OCI-LY1 (cell line): ENCODE data around the gene DES.
A peak's percentile ranks its signal among the peaks of the same experiment; 100 is the strongest.
"Not testable (repeated sequence)": the region's sequence is repeated elsewhere in the genome, so short reads cannot be mapped to it uniquely, and the experiment has no call there.

ENCODE experiments used
- H2AFZ ChIP-seq: fragments of 200-600 bp; sonication (generic), shearing (Covaris generic); 2 replicates; pipeline ENCODE4 v1.6.0; 2014; ENCODE audit warnings: antibody characterized with exemption, mild to moderate bottlenecking, low read length
- H3F3A ChIP-seq: fragments of 200-600 bp; sonication (generic), shearing (Covaris generic); 2 replicates; pipeline ENCODE4 v1.6.0; 2014; ENCODE audit warnings: mild to moderate bottlenecking, antibody characterized with exemption, low read length, moderate library complexity; ENCODE audit not compliant: insufficient read depth
- H3K27ac ChIP-seq: fragments of 200-600 bp; sonication (generic); 2 replicates; pipeline ENCODE4 v1.5.1; 2014; ENCODE audit warnings: low read length, mixed run types, mild to moderate bottlenecking, low read depth; ENCODE audit not compliant: poor library complexity, severe bottlenecking
- H3K27me3 ChIP-seq: fragments of 200-600 bp; sonication (generic); 2 replicates; pipeline ENCODE4 v1.6.0; 2014; ENCODE audit warnings: antibody characterized with exemption, mild to moderate bottlenecking, low read length, moderate library complexity; ENCODE audit not compliant: insufficient read depth
- H3K36me3 ChIP-seq: fragments of 200-600 bp; sonication (generic); 2 replicates; pipeline ENCODE4 v1.6.1; 2014; ENCODE audit warnings: mild to moderate bottlenecking, antibody characterized with exemption, low read length, moderate library complexity, mixed read lengths; ENCODE audit not compliant: insufficient read depth
- H3K4me1 ChIP-seq: fragments of 200-600 bp; sonication (generic); 2 replicates; pipeline ENCODE4 v1.5.1; 2014; ENCODE audit warnings: mild to moderate bottlenecking, low read length, moderate library complexity; ENCODE audit not compliant: insufficient read depth, severe bottlenecking
- H3K4me2 ChIP-seq: fragments of 200-600 bp; sonication (generic), shearing (Covaris generic); 2 replicates; pipeline ENCODE4 v1.6.1; 2014; ENCODE audit warnings: low read length
- H3K4me3 ChIP-seq: fragments of 200-600 bp; sonication (generic); 2 replicates; pipeline ENCODE4 v1.5.1; 2014; ENCODE audit warnings: low read length, low read depth, mild to moderate bottlenecking, mixed read lengths; ENCODE audit not compliant: poor library complexity, severe bottlenecking
- H3K79me2 ChIP-seq: fragments of 200-600 bp; shearing (Covaris generic); 2 replicates; pipeline ENCODE4 v1.6.1; 2016; ENCODE audit warnings: mixed run types, low read length, mixed read lengths; ENCODE audit not compliant: insufficient read depth
- H3K9ac ChIP-seq: fragments of 200-600 bp; sonication (generic), shearing (Covaris generic); 2 replicates; pipeline ENCODE4 v1.6.1; 2014; ENCODE audit warnings: mild to moderate bottlenecking, low read length, mixed read lengths
- H3K9me2 ChIP-seq: fragments of 200-600 bp; sonication (generic), shearing (Covaris generic); 2 replicates; pipeline ENCODE4 v1.6.1; 2014; ENCODE audit warnings: low read depth, mild to moderate bottlenecking, low read length, mixed read lengths
- H3K9me3 ChIP-seq: fragments of 200-600 bp; shearing (Covaris generic); 2 replicates; pipeline ENCODE4 v1.6.1; 2014; ENCODE audit warnings: low read length, mixed read lengths
- H4K20me1 ChIP-seq: fragments of 200-600 bp; sonication (generic), shearing (Covaris generic); 2 replicates; pipeline ENCODE4 v1.6.0; 2016; ENCODE audit warnings: mild to moderate bottlenecking, low read length; ENCODE audit not compliant: insufficient read depth
- CTCF ChIP-seq: fragments of 200-600 bp; sonication (generic), shearing (Covaris generic); IDR thresholded peaks from 2 replicates; pipeline ENCODE4 v1.5.1; 2017; ENCODE audit warnings: mild to moderate bottlenecking, antibody characterized with exemption, low read length, moderate library complexity, mixed read lengths
- EZH2 ChIP-seq: fragments of 200-600 bp; sonication (generic), shearing (Covaris generic); IDR thresholded peaks from 2 replicates; pipeline ENCODE4 v1.8.0; 2017; ENCODE audit warnings: borderline replicate concordance, mixed run types, mild to moderate bottlenecking, antibody characterized with exemption, low read length, moderate library complexity, mixed read lengths

Gene DES

GRCh38 chr2:219388907-219389156 lies 29.3 kb upstream of the DES start:
- Histone ChIP-seq H3K79me2 (no peaks in the 10 kb centered on the region), H3K9me3 (no peaks in the 10 kb centered on the region), H3K27me3 (no peaks in the 10 kb centered on the region), H3K27ac (no peak overlapping the region), H2AFZ (peak overlapping the region; percentile 15), H3K4me2 (peak overlapping the region; percentile 61), H4K20me1 (no peaks in the 10 kb centered on the region), H3K9ac (peak overlapping the region; percentile 47), H3K36me3 (peaks cover 16% of the 10 kb centered on the region), H3K4me1 (peaks cover 14% of the 10 kb centered on the region), H3K4me3 (peak overlapping the region; percentile 52), H3F3A (no peaks in the 10 kb centered on the region), H3K9me2 (no peaks in the 10 kb centered on the region)
- TF ChIP-seq CTCF: no peak
- no peak for TF ChIP-seq EZH2

- Histone ChIP-seq H3K79me2 (no peaks in the 10 kb centered on the region), H3K4me2 (no peak overlapping the region), H3K4me1 (peaks cover 6% of the 10 kb centered on the region), H3K36me3 (no peaks in the 10 kb centered on the region), H3K27ac (no peak overlapping the region), H3K4me3 (no peak overlapping the region), H3K9me2 (no peaks in the 10 kb centered on the region), H2AFZ (no peak overlapping the region), H3K9me3 (no peaks in the 10 kb centered on the region), H4K20me1 (no peaks in the 10 kb centered on the region), H3F3A (no peaks in the 10 kb centered on the region), H3K9ac (no peak overlapping the region), H3K27me3 (no peaks in the 10 kb centered on the region)
- no peak for TF ChIP-seq EZH2
- no peak for TF ChIP-seq CTCF
These were observed 25.4 kb upstream of the DES start for GRCh38 chr2:219392754-219393153.

DNA sequence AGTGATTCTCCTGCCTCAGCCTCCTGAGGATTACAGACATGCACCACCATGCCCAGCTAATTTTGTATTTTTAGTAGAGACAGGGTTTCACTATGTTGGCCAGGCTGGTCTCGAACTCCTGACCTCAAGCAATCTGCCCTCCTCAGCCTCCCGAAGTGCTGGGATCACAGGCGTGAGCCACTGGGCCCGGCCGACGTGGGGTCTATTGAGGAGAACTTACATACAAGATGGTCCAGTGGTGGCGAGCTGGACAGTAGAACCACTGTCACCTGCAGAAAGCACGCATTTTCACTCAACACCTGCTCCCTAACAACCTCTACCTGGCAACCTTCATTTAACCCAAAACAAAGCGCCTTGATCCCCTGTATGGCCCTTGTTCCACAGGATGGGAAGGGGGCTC lies 23.1 kb upstream of the DES start:
- H3K27me3 ChIP-seq, H3K4me1 ChIP-seq, H3K4me2 ChIP-seq, H3K9me3 ChIP-seq, H3K9me2 ChIP-seq, H3K79me2 ChIP-seq, H3F3A ChIP-seq, H3K27ac ChIP-seq, H3K4me3 ChIP-seq, H3K36me3 ChIP-seq, H2AFZ ChIP-seq, H3K9ac ChIP-seq, H4K20me1 ChIP-seq: not testable (repeated sequence)

- Histone ChIP-seq H3K36me3 (no peaks in the 10 kb centered on the region), H4K20me1 (no peaks in the 10 kb centered on the region), H2AFZ (no peak overlapping the region), H3K4me1 (no peaks in the 10 kb centered on the region), H3K9me3 (no peaks in the 10 kb centered on the region), H3K27me3 (no peaks in the 10 kb centered on the region; the same call in 1 of the 2 replicates), H3K4me3 (no peak overlapping the region), H3F3A (no peaks in the 10 kb centered on the region), H3K4me2 (no peak overlapping the region), H3K79me2 (no peaks in the 10 kb centered on the region), H3K9me2 (no peaks in the 10 kb centered on the region), H3K9ac (no peak overlapping the region), H3K27ac (no peak overlapping the region)
- no peak for TF ChIP-seq EZH2
- TF ChIP-seq CTCF: no peak
These were observed 22.6 kb upstream of the DES start for GRCh38 chr2:219395609-219396008.
